Measurements from ENCODE around the gene DOC2B.
"Not testable (repeated sequence)": the region's sequence is repeated elsewhere in the genome, so short reads cannot be mapped to it uniquely, and the experiment has no call there.

DNA sequence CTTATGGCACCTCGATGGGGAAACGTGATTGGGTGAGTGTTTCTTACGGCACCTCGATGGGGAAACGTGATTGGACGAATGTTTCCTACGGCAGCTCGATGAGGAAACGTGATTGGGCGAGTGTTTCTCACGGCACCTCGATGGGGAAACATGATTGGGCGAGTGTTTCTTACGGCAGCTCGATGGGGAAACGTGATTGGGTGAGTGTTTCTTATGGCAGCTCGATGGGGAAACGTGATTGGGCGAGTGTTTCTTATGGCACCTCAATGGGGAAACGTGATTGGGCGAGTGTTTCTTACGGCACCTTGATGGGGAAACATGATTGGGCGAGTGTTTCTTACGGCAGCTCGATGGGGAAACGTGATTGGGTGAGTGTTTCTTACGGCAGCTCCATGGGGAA lies 25.0 kb upstream of the DOC2B start:
- TF ChIP-seq, protein P1, sequence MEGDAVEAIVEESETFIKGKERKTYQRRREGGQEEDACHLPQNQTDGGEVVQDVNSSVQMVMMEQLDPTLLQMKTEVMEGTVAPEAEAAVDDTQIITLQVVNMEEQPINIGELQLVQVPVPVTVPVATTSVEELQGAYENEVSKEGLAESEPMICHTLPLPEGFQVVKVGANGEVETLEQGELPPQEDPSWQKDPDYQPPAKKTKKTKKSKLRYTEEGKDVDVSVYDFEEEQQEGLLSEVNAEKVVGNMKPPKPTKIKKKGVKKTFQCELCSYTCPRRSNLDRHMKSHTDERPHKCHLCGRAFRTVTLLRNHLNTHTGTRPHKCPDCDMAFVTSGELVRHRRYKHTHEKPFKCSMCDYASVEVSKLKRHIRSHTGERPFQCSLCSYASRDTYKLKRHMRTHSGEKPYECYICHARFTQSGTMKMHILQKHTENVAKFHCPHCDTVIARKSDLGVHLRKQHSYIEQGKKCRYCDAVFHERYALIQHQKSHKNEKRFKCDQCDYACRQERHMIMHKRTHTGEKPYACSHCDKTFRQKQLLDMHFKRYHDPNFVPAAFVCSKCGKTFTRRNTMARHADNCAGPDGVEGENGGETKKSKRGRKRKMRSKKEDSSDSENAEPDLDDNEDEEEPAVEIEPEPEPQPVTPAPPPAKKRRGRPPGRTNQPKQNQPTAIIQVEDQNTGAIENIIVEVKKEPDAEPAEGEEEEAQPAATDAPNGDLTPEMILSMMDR (conservative IDR thresholded peaks at IDR 0.05 in 1 of 2, IDR thresholded peaks at IDR 0.05 in 1 of 2; ENCODE audit: extremely low read depth in 1 of 2, insufficient read depth in 1 of 2, low read depth in 1 of 2, low read length in 2 of 2) = not testable (repeated sequence)
- TF ChIP-seq EZH2 (IDR thresholded peaks at IDR 0.05; ENCODE audit: borderline replicate concordance, low read length) = not testable (repeated sequence)
